Left colon (tissue), 2 donors: Measurements from ENCODE around the gene CRLF2. TPM values are rescaled to one million over a fixed set of nuclear protein-coding genes. Genes with fewer than 3 reads are reported as not detected.
"Not testable (repeated sequence)": the region's sequence is repeated elsewhere in the genome, so short reads cannot be mapped to it uniquely, and the experiment has no call there.

Experiments used
- ATAC-seq: fragments of 200-7000 bp; cut with Tn5 transposase; one replicate; pipeline ENCODE4 v1.9.1; 2020; ENCODE audit warnings: mild to moderate bottlenecking, moderate library complexity
- DNase-seq, 2 donors: peaks; one replicate each; pipeline ENCODE4 v3.0.0-alpha.2; 2020
- intact Hi-C, 2 donors: fragments of 100-400 bp; cut with DNase I in 1 of 2; cut with micrococcal nuclease in 1 of 2; formaldehyde crosslinking; loops; one replicate each; pipeline versions ENCODE4 v1.11.2 to v1.14.0; 2022; cut with DNase I, micrococcal nuclease
- total RNA-seq, 2 donors: library from RNA; stranded (reverse); fragmentation: NEBNext Ultra II Directional; extraction: Animal tissue kit (Norgen Biotek cat#: 25700); gene quantifications; one replicate each; pipeline ENCODE4 v1.2.1, GENCODE V29; 2021
- donor health status: DM: no; HTN: no; CAD: no.
- donor health status: DM: yes; HTN: yes; CAD: no.

Gene CRLF2
- total RNA-seq, 2 donors from 2014 or later, result 0.18 to 0.28 TPM

- intact Hi-C loops, result no loop called here
- no peak for DNase-seq
- no peak for ATAC-seq
Observed at GRCh38 chrX:1218286-1218685, 5.8 kb upstream of the CRLF2 start.

GRCh38 chrX:1215123-1215823 is 2.8 kb upstream of the CRLF2 start:
- ATAC-seq (no peak), DNase-seq (no peak)
- intact Hi-C loops, result no loop called here

GRCh38 chrX:1213971-1214370 is 1.5 kb upstream of the CRLF2 start:
- DNase-seq (no peak), ATAC-seq (no peak)
- intact Hi-C loops, result no loop called here

DNA sequence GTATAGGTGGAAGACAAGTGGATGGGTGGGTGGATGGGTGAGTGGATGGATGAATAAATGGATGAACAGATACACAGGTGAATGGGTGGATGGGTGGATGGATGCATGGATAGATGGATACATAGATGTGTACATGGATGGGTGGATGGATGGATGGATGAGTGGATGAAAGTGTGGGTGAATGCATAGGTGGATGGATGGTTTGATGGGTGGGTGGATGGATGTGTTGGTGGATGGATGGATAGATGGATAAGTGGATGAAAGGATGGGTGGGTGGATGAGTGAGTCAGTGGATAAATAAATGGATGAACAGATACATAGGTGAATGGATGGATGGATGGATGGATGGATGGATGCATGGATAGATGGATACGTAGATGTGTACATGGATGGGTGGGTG is 1.6 kb downstream of the CRLF2 start:
- no peak for DNase-seq
- intact Hi-C loops, result no loop called here

GRCh38 chrX:1207496-1208025 is 4.9 kb downstream of the CRLF2 start:
- ATAC-seq (no peak), DNase-seq (no peak)
- intact Hi-C loops, result no loop called here

More for the DNA sequence above, 1.6 kb downstream of the CRLF2 start:
- no peak for ATAC-seq

DNA sequence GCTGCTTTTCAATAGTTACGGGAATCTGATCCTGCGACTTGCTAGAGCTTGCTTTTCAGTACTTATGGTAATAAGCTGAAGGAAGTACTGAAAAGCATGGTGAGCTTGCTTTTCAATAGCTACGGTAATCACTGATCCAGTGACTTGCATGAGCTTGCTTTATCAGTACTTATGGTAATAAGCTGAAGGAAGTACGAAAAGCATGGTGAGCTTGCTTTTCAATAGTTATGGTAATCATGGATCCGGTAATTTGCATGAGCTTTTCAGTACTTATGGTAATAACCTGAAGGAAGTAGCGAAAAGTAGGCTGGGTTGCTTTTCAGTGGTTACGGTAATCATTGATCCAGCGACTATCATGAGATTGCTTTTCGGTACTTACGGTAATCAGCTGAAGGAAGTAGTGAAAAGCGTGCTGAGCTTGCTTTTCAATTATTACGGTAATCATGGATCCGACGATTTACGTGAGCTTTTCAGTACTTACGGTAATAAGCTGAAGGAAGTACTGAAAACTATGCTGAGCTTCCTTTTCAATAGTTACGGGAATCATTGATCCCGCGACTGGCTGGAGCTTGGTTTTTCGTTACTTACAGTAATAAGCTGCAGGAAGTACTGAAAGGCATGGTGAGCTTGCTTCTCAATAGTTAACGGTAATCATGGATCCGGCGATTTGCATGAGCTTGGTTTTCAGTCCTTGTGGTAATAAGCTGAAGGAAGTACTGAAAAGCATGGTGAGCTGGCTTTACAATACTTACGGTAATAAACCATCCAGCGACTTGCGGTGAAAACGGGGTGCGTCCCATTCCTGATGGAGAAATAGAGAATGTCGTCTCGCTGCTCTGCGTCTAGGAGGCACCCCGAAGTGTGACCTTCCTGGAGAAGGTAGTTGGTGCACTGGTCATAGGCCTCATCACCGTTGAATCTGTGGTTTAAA is 6.5 kb downstream of the CRLF2 start:
- intact Hi-C loops, result no loop called here
- ATAC-seq (peak; percentile 92), DNase-seq (peak in 1 of 2 donors; percentile 16)

GRCh38 chrX:1202251-1202650 is 10.2 kb downstream of the CRLF2 start:
- intact Hi-C loops, result no loop called here
- no peak for ATAC-seq
- no peak for DNase-seq

GRCh38 chrX:1196436-1196835 is 16.0 kb downstream of the CRLF2 start:
- intact Hi-C loops, result no loop called here
- DNase-seq (no peak), ATAC-seq (no peak)

GRCh38 chrX:1192196-1192595 is 20.3 kb downstream of the CRLF2 start:
- DNase-seq, ATAC-seq, intact Hi-C loops: not testable (repeated sequence)

DNA sequence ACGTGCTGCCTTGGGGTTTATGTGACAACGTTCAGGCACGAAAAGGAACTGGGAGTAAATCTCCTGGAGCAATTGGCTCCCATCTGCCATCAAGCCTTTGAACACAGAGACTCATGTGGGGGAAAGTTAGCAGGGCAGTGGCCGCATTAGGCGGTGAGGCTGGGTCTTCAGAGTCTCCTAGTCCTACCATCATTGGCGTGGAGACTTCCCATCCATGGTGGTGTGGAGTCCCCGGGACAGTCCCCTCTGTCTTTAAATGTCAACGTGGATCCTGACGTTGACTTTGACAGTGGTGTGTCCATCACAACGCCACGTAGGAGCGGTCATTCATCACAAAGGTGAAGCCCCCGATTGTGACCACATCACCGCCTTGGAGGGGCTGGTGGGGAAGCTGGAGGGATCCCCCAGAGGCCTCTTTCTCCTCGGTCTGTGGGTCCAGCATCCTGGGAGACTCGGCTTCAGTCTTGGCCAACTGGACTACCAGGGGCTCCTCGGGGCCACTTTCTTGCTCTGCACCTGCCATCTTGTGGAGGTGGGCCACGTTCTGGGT is 21.8 kb downstream of the CRLF2 start:
- DNase-seq, result no peak
- no peak for ATAC-seq
- intact Hi-C loops, result no loop called here

DNA sequence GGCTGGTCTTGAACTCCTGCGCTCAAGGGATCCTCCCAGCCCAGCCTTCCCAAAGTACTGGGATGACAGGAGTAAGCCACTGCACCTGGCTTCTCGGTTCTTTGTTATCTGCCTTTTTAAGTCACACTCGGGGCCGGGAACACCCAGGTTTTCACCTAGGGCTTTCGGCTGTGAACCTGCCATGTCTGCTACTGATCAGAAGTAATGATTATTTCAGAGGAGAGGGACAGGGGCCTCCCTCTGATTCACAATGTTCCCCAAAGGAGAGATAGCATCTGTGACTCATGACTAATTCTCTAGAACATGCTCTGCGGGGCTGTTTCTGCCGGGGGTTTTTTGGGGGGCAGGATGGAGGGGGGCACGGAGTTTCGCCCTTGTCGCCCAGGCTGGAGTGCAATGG is 26.9 kb downstream of the CRLF2 start:
- intact Hi-C loops, result no loop called here
- no peak for ATAC-seq
- DNase-seq, result no peak

GRCh38 chrX:1182211-1182610 is 30.2 kb downstream of the CRLF2 start:
- DNase-seq, result no peak
- ATAC-seq, result no peak
- intact Hi-C loops, result no loop called here

GRCh38 chrX:1181661-1182060 is 30.8 kb downstream of the CRLF2 start:
- DNase-seq, ATAC-seq, intact Hi-C loops: not testable (repeated sequence)

- no peak for DNase-seq
- intact Hi-C loops, result no loop called here
- no peak for ATAC-seq
Observed at GRCh38 chrX:1181170-1181569, 31.3 kb downstream of the CRLF2 start.

GRCh38 chrX:1178580-1179057 is 33.8 kb downstream of the CRLF2 start:
- DNase-seq (no peak), ATAC-seq (no peak)
- intact Hi-C loops, result no loop called here

GRCh38 chrX:1176531-1177320 is 35.7 kb downstream of the CRLF2 start:
- intact Hi-C loops, DNase-seq, ATAC-seq: not testable (repeated sequence)

- ATAC-seq, intact Hi-C loops, DNase-seq: not testable (repeated sequence)
Observed at GRCh38 chrX:1174609-1175545, 37.6 kb downstream of the CRLF2 start.
